Neural cell (in vitro differentiated cells): ENCODE measurements around the gene ST6GALNAC4. TPM values are rescaled to one million over a fixed set of nuclear protein-coding genes. Genes with fewer than 3 reads are reported as not detected.

Source experiments
- H2AFZ ChIP-seq: fragments of 200-600, 300-800 bp; sonication (generic), shearing (Covaris generic); 2 replicates; pipeline ENCODE4 v1.6.0; 2014; ENCODE audit warnings: low read depth, mild to moderate bottlenecking, antibody characterized with exemption, low read length, moderate library complexity
- H3F3A ChIP-seq: fragments of 200-600 bp; shearing (Covaris generic); 2 replicates; pipeline ENCODE4 v1.6.1; 2016; ENCODE audit warnings: mild to moderate bottlenecking, moderate library complexity, mixed read lengths, antibody characterized with exemption, low read length; ENCODE audit not compliant: insufficient read depth, poor library complexity, severe bottlenecking
- H3K27ac ChIP-seq: fragments of 200-600, 300-800 bp; sonication (generic), shearing (Covaris generic); 2 replicates; pipeline ENCODE4 v1.5.1; 2014; ENCODE audit warnings: mild to moderate bottlenecking, low read length, moderate library complexity
- H3K27me3 ChIP-seq: fragments of 300-800, 200-600 bp; sonication (generic), shearing (Covaris generic); 2 replicates; pipeline ENCODE4 v1.6.0; 2014; ENCODE audit warnings: mild to moderate bottlenecking, low read depth, low read length, moderate library complexity; ENCODE audit not compliant: insufficient read depth
- H3K36me3 ChIP-seq: fragments of 300-800, 200-600 bp; sonication (generic), shearing (Covaris generic); 2 replicates; pipeline ENCODE4 v1.5.1; 2014; ENCODE audit warnings: mild to moderate bottlenecking, antibody characterized with exemption, low read length, moderate library complexity; ENCODE audit not compliant: insufficient read depth
- H3K4me2 ChIP-seq: fragments of 300-800, 200-600 bp; sonication (generic), shearing (Covaris generic); 2 replicates; pipeline ENCODE4 v1.6.0; 2014; ENCODE audit warnings: mild to moderate bottlenecking, low read length
- H3K4me3 ChIP-seq: fragments of 300-800, 200-600 bp; sonication (generic), shearing (Covaris generic); 2 replicates; pipeline ENCODE4 v1.5.1; 2014; ENCODE audit warnings: mild to moderate bottlenecking, low read length, moderate library complexity
- H3K79me2 ChIP-seq: fragments of 200-600 bp; shearing (Covaris generic); replicated peaks from 2 replicates; pipeline ENCODE4 v1.6.0; 2014; ENCODE audit warnings: mild to moderate bottlenecking, low read length, moderate library complexity; ENCODE audit not compliant: insufficient read depth
- H3K9ac ChIP-seq: fragments of 300-800, 200-600 bp; sonication (generic), shearing (Covaris generic); 2 replicates; pipeline ENCODE4 v1.6.1; 2016; ENCODE audit warnings: mild to moderate bottlenecking, low read length, mixed read lengths
- H3K9me2 ChIP-seq: fragments of 200-600 bp; shearing (Covaris generic); 2 replicates; pipeline ENCODE4 v1.6.1; 2016; ENCODE audit warnings: mild to moderate bottlenecking, low read length, mixed read lengths; ENCODE audit not compliant: insufficient read depth
- H3K9me3 ChIP-seq: fragments of 200-600, 300-800 bp; sonication (generic), shearing (Covaris generic); 2 replicates; pipeline ENCODE4 v1.6.1; 2016; ENCODE audit warnings: mild to moderate bottlenecking, mixed run types, low read length, moderate library complexity, mixed read lengths
- H4K20me1 ChIP-seq: fragments of 200-600 bp; shearing (Covaris generic); 2 replicates; pipeline ENCODE4 v1.6.1; 2016; ENCODE audit warnings: mild to moderate bottlenecking, mixed run types; ENCODE audit not compliant: insufficient read depth
- EP300 ChIP-seq: fragments of 450-650 bp; conservative IDR thresholded peaks from 2 replicates; pipeline ENCODE4 v1.6.1; 2014; ENCODE audit warnings: antibody characterized with exemption, mild to moderate bottlenecking, moderate library complexity; ENCODE audit not compliant: poor library complexity, severe bottlenecking
- EZH2 ChIP-seq: fragments of 200-600, 300-800 bp; shearing (Covaris generic), sonication (generic); IDR thresholded peaks from 2 replicates; pipeline ENCODE4 v1.6.1; 2014; ENCODE audit warnings: antibody characterized with exemption, low read length, borderline replicate concordance, mild to moderate bottlenecking; ENCODE audit not compliant: insufficient read depth, poor library complexity, severe bottlenecking
- MXI1 ChIP-seq: fragments of 450-650 bp; conservative IDR thresholded peaks from 2 replicates; pipeline ENCODE4 v1.6.1; 2014; ENCODE audit warnings: antibody characterized with exemption, mild to moderate bottlenecking; ENCODE audit not compliant: poor library complexity, severe bottlenecking
- POLR2AphosphoS5 ChIP-seq: IDR thresholded peaks from 2 replicates; pipeline ENCODE4 v1.6.1; 2012
- RAD21 ChIP-seq: fragments of 450-650 bp; conservative IDR thresholded peaks from 2 replicates; pipeline ENCODE4 v1.6.1; 2014; ENCODE audit warnings: antibody characterized with exemption, mild to moderate bottlenecking, moderate library complexity
- REST ChIP-seq: IDR thresholded peaks from 2 replicates; pipeline ENCODE4 v1.6.1; 2012; ENCODE audit warnings: borderline replicate concordance
- SMC3 ChIP-seq: fragments of 450-650 bp; conservative IDR thresholded peaks from 2 replicates; pipeline ENCODE4 v1.6.1; 2014; ENCODE audit warnings: antibody characterized with exemption, mild to moderate bottlenecking, moderate library complexity; ENCODE audit not compliant: poor library complexity
- TAF1 ChIP-seq: IDR thresholded peaks from 2 replicates; pipeline ENCODE4 v1.6.1; 2012; ENCODE audit warnings: low read depth
- polyA plus RNA-seq: library from polyadenylated mRNA; depleted of rRNA; stranded (reverse); fragments of >200 nt; gene quantifications from 2 replicates; pipeline ENCODE4 v1.2.3, GENCODE V29; 2014
- TF ChIP-seq, protein P1 (sequence below): fragments of 450-650 bp; IDR thresholded peaks from 2 replicates; pipeline ENCODE4 v1.5.1; 2014; ENCODE audit warnings: antibody characterized with exemption, mild to moderate bottlenecking, moderate library complexity; ENCODE audit not compliant: poor library complexity, severe bottlenecking

ST6GALNAC4 gene
- polyA plus RNA-seq, 1 donor from 2014 or later = 5.9 TPM

- H3F3A ChIP-seq = no peaks in the 10 kb centered on the region
- H3K9me3 ChIP-seq = no peaks in the 10 kb centered on the region
- H3K4me3 ChIP-seq = no peak overlapping the region
- H3K4me2 ChIP-seq = no peak overlapping the region
- no peaks in the 10 kb centered on the region for H3K27me3 ChIP-seq
- H3K36me3 ChIP-seq = no peaks in the 10 kb centered on the region
- H3K79me2 ChIP-seq = no peaks in the 10 kb centered on the region
- TF ChIP-seq POLR2AphosphoS5 (no peak), REST (no peak), TAF1 (no peak), SMC3 (no peak), EZH2 (no peak), MXI1 (no peak), RAD21 (no peak), EP300 (no peak)
- TF ChIP-seq, protein P1, sequence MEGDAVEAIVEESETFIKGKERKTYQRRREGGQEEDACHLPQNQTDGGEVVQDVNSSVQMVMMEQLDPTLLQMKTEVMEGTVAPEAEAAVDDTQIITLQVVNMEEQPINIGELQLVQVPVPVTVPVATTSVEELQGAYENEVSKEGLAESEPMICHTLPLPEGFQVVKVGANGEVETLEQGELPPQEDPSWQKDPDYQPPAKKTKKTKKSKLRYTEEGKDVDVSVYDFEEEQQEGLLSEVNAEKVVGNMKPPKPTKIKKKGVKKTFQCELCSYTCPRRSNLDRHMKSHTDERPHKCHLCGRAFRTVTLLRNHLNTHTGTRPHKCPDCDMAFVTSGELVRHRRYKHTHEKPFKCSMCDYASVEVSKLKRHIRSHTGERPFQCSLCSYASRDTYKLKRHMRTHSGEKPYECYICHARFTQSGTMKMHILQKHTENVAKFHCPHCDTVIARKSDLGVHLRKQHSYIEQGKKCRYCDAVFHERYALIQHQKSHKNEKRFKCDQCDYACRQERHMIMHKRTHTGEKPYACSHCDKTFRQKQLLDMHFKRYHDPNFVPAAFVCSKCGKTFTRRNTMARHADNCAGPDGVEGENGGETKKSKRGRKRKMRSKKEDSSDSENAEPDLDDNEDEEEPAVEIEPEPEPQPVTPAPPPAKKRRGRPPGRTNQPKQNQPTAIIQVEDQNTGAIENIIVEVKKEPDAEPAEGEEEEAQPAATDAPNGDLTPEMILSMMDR = no peak
- H4K20me1 ChIP-seq = no peaks in the 10 kb centered on the region
- no peak overlapping the region for H3K27ac ChIP-seq
- H3K9ac ChIP-seq = no peak overlapping the region
- no peak overlapping the region for H2AFZ ChIP-seq
- H3K9me2 ChIP-seq = no peaks in the 10 kb centered on the region
Measured at GRCh38 chr9:127905788-127906191, 11.1 kb downstream of the ST6GALNAC4 start.

DNA sequence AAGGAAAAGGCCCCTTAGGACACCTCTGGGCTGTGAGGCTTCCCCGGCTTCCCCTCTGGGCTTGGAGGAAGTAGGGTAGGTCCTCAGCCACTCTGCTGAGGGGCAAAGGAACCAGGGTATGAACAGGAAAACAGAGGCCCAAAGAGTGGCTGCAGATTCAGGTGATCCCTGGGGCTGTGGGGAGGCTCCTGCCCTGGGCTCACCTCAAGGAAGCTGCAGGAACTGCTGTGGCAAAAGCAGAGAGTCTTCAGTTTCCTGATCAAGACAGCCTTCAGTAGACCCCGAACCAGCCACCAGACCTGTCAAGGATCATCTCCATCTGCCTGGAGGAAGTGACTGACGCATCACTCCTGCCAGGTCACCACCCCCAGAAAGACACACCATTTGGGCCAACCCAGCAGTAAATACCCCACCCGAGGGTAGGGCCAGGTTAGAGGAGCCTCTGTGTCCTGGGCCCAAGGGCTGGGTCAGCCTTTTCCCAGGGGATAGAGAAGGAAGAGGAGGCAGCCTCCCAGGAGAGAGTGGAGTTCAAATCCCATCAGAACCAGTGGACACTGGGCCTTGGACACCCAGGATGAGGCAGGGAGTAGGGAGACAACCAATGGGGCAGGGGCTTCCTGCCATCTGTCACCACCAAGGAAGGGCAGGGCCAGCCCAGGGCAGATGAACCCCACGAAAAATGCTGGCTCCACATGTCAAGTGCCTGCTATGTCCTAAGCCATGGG lies 11.7 kb downstream of the ST6GALNAC4 start:
- H3F3A ChIP-seq = no peaks in the 10 kb centered on the region
- no peaks in the 10 kb centered on the region for H4K20me1 ChIP-seq
- H3K27ac ChIP-seq = no peak overlapping the region
- no peak for TF ChIP-seq EP300
- TF ChIP-seq, protein P1 = no peak
- no peak for TF ChIP-seq TAF1
- H3K4me2 ChIP-seq = no peak overlapping the region
- no peaks in the 10 kb centered on the region for H3K9me2 ChIP-seq
- H2AFZ ChIP-seq = no peak overlapping the region
- H3K9ac ChIP-seq = no peak overlapping the region
- no peaks in the 10 kb centered on the region for H3K79me2 ChIP-seq
- H3K4me3 ChIP-seq = no peak overlapping the region
- no peaks in the 10 kb centered on the region for H3K27me3 ChIP-seq
- no peaks in the 10 kb centered on the region for H3K36me3 ChIP-seq
- no peaks in the 10 kb centered on the region for H3K9me3 ChIP-seq
